HG03108 (cell line): Measurements from ENCODE around the gene INPP5A.

ENCODE experiments used
- ATAC-seq: cut with Tn5 transposase; IDR thresholded peaks from one replicate; pipeline ENCODE4 v1.9.1; 2021; ENCODE audit warnings: moderate library complexity; ENCODE audit not compliant: unreplicated experiment

Gene INPP5A

DNA sequence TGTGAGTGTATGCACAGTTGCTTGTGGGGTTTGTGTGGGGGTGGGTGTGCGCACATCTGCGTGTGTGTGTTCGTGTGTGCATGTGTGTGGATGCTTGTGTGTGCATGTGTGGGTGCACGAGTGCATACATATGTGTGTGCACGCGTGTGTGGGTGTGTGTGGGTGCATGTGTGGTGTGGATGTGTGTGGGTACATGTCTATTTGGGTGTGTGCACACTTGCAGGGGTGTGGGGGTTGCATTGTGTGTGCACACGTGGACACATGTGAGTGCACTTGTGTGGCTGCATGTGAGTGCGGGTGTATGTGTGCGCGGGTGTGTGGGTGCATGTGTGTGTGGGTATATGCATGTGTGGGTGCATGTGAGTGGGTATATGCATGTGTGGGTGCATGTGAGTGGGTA is 174.7 kb downstream of the INPP5A start:
- no peak for ATAC-seq

DNA sequence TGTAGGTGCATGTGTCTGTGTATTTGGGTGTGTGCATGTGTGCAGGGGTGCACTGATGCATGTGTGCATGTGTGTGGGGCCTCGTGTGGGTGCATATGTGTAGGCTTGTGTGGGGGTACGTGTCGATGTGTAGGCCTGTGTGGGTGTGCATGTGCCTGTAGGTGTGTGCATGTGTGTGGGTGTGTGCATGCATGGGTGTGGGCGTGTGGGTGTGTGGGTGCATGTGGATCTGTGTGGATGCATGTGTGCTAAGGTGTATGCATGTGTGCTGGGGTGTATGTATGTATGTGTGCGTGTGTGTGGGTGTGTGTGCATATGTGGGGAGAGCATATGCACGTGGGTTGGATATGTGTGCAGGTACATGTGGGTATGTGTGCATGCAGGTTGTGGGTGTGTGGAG is 175.2 kb downstream of the INPP5A start:
- no peak for ATAC-seq

DNA sequence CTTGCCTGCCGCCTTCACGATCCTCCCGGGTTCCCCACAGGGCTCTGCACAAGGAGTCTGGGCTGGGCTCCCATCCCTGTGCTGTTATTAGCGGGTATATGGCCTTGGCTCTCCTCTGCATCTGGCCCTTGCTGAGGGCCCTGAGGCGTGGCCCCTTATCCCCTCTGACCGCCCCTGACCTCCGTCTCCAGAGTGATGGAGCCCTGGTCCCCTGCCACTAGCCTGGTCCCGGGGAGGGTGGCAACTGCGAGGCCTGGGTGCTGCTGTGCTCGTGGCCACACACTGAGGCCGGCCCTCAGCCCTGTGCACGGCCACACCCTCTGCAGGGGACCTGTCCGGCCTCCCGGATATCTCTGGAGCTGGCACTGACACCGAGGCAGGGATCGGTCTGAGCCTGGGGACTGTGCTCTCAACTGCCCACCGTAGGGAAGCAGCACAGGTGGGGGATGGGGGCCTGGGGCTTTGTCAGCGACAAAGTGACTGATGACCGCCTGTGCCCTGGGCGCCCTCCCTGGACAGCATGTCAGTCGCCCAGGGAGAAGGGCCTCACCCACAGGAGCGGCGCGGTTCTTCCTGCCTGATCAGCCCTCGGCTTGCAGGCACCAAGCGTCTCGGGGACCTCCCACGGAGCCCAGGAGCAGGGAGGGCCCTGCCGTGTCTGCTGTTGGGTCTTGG is 176.0 kb downstream of the INPP5A start:
- no peak for ATAC-seq

DNA sequence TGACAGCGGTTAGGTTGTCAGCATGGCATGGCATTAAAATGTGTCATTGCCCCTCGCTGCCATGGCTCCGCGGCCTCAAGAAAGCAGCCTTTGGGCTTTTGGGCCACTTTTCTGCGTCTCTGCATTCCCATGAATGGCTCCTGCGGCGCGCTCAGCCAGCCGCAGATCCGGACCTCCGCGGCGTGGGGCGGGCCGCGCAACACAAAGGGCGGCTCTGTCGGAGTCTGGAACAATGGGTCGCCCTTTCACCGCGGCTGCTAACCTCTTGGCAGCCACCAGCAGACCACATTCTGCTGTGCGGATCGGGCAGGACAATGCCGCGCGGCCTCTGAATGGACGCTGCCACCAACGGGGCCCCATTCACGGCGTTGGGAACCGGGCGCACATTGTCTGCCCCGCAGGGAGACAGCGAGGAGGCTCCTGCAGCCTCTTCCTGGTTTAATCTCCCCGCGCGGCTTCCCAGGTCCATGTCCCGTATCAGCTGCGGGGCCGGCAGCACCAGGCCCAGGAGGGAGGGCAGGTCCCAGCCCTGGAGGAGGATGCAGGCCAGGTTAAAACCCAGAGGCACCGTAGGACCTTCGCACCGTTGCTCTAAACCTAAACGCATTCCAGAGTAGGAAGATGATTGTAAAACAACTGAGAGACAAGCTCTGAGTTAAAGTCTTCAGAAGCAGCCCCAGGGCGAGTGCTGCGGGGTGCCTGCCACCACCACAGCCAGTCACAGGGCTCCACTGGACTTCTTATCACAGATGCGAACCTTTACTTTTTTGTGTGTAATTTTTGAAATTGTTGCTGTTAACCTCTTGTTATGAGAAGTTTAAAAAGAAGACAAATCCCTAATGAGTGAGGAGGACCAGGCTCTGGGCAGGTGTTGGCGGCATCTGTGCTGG is 176.8 kb downstream of the INPP5A start:
- ATAC-seq, result no peak

DNA sequence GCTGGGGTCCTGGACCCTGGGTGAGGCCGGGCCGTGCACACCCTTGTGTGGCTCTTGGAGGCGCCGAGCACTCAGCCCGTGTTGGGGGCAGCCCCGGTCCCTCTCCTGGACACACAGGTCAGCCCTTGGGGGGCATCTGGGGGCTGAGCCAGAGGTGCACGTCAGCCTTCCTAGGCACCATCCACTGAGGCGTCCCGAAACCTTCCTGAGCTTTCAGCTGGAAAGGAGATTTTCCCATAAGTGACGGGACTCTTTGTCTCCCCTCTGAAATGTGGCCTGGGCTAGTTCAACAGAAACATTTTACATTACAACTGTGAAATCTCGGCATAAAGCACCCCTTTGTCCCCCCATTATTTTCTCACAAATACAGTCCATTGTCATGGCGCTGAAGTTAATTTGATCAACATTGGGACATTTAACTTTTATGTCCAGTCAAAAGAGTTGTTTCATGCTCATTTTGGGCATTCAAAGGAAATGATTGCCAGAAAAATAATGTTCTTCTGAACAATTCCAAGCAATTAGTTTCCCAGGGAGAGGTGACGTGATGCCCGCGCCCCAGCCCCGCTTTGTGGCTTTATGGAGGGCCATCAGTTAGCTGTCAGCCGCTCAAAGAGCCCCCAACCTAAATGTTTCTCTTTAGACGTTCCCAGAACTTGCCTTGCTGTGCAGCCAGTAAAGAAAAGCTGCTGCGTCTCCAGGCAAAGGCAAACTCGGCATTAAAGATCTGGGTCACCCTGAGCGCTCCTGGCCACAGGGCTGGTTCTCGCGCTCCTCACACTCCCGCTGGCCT is 177.6 kb downstream of the INPP5A start:
- no peak for ATAC-seq

DNA sequence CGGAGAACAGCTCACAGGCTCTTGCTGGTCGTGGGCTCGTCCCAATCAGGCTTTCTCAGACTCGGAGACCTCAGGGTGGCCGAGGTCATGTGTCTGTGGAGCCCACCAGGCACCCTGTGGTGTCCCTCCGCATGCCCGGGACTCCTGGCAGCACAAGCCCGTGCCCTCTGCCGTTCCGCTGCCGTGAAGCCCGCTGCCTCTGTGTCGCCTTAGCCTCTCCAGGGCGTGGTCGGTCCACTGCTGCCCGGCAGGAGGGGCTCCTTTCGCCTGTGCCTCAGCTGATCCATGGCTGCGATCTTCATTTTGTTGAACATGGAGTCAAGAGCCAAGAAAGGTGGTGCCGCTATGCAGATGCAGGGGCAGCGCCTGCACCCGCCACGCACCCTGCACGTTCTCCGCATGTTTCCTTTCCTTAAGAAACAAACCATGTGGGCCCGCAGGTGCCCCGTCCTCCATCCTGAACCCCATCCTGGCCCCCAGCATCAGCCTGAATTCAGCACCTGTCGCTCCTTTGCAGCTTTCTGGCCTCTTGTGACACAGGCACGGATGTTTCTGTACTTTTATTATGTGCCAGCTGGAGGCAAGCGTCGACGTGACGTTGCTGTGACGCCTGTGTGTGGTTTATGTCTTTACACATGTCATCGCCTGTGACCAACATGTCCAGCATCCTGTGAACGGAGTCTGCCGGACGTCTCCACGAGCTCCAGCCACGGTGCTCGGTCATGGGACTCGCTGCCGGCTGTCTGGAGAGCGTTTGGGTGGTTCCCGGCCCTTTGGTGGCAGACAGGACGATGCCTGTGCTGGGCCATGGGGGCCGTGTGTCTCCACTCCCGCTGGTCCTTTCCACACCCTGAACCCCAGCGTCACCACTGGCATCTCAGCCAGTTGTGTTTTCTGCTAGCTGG is 178.4 kb downstream of the INPP5A start:
- no peak for ATAC-seq

DNA sequence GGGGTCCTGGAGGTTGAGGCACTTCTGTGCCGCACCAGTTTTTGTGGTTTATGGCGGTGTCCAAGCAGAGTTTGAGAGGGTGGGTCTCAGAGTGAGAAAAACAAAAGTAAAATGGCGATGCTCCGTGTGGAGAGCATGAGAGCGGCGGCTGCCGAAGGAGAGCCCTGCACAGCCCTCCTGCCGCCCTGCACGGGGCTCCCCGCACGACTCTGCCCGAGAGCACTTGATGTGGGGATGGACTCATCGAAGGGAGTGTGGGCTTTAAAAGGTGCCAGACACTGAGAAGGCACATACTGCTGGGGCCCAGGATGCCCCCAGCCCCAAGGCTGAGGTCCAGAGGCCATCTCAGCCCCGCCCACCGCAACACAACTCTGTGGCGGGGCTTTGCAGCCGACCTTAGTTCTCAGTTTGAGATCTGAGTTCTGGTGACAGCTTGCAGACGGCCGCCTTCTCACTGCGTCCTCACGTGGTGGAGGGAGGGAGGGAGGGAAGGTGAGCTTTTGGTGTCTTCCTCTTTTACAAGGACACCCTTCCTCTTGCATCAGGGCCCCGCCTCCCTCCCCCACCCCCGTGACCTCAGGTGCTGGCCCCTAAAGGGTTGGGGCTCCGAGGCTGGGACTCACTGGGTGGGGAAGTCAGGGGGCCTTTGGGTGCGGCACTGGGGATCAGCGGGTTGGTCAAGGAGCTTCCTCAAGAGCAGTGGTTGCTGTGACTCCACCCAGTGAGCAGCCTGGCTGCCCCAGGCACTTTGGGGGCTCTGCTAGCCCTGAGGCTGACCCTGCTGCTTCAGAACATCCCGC is 179.3 kb downstream of the INPP5A start:
- no peak for ATAC-seq

DNA sequence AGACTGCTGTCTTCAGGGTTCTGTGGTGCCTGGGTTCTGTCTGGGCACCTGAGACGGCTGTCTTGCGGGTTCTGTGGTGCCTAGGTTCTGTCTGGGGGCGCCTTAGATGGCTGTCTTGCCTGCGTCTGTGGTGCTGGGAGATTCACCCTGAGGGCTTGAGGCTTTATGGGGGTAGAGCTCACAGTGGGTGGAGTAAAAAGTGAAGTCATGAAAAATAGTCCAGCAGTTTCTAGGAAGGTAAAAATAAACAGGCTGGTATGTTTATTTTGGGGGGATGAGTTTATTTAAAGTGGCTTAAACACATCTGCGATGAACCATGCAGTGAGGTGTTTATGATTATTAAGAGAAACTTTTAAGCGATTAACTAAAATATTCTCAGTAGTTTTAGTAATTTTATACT is 184.1 kb downstream of the INPP5A start:
- no peak for ATAC-seq

DNA sequence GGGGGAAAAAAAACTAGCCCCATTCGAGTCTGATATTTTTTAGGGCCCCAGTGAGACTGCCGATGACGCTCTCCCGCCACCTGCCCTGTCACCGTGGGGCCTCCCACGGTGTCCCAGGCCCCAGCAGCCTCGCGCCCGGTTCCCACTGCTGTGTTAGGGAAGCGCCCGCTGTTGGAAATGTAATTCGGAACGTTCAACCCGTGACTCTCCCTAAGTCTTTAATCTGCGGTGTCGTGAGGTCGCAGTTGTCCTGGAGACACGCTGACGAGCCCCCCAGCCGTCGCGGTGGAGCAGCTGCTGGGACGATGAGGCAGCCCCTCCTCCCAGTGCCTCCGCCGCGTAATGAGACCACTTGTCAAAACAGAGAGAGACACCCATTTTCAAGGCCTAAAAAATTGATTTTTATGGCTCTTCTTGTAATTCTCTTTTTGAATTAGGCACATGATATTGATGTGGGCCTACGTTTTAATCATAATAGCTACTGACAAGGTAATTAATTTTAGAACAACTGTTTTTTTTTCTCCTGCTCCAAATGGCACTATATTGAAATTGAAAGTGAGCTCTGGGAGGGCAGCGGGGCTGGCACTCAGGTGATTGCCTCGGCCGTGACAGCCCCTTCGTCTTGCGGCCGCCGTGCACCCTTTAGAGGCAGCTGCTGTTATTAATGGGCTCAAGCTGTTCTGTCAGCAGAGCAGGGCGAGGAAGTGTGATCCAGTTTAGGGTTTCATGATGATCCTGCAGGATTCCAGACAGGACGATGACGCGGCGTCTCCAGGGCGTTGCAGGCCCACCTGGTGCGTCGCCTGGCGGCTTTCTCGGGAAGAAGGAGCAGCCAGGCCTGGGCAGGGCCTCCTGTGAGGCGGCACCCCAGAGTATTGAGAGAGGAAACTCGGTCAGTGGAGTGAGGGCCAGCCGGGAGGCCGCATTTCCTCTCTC is 185.1 kb downstream of the INPP5A start:
- ATAC-seq, result no peak

DNA sequence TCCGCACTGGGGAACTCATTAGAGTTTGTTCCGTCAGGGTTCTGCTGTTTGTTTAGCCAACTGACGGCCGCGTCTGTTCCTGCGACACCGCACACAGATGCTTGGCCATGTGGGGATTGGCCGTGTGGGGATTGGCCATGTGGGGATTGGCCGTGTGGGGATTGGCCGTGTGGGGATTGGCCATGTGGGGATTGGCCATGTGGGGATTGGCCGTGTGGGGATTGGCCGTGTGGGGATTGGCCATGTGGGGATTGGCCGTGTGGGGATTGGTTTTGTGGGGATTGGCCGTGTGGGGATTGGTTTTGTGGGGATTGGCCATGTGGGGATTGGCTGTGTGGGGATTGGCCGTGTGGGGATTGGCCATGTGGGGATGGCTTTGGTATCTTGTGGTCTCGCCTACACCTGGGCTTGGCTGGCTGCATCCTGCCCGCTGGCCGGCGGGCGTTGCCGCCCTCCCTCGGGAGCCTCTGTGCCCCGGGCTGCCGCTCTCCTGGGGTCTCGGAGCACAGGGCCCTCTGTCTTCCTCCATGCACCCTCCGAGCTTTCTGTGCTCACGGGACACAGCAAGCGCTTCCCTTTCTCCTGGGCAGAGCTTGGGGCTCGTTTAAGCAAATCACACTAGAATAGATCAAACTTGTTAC is 185.9 kb downstream of the INPP5A start:
- no peak for ATAC-seq

DNA sequence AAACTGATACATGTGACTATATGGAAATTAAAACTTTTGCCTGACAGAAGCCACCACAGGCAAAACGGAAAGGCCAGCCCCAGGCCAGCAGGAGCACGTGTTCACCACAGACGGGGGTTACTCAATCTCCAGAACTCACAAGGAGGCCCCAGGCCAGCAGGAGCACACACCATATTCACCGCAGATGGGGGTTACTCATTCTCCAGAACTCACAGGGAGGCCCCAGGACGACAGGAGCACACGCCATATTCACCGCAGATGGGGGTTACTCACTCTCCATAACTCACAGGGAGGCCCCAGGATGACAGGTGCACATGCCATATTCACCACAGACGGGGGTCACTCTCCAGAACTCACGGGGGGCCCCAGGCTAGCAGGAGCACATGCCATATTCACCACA is 186.9 kb downstream of the INPP5A start:
- ATAC-seq, result no peak

DNA sequence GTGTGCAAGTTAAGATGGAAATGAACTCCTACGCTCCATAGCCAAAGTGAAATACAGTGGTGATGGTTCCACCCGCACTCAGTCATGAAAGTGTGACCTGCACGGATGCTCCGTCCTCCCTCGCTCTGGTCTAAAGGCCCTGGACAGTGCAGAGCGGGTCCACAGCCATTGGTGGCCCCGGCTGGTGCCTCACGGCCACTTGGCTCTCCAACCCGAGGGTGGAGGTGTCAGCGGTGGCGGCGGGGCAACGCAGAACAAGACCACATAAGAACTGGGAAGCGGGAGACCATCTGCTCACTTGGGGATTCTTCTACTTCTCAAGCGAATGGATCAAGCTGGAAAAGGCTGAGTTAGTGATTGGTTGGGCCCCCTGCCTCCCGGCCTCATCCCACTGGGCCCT is 187.6 kb downstream of the INPP5A start:
- ATAC-seq, result no peak

DNA sequence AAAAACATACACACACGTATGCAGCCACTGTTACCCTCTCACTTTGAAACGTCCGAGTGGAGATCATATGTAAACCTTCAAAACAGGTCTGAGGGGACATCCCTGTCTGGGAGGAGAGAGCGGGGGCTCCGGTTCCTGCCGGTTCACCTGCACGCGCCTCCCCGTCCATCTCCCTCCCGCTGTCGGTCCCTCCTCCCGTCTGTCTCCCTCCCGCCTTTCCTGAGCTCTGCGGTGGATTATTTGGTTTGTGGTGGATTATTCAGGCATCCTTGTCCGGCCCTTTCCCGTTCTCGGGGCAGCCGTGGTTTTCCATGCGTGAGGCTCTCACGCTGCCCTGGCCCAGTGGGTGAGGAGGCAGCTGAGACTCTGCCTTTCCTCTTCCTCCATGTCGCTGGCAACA is 188.6 kb downstream of the INPP5A start:
- no peak for ATAC-seq

DNA sequence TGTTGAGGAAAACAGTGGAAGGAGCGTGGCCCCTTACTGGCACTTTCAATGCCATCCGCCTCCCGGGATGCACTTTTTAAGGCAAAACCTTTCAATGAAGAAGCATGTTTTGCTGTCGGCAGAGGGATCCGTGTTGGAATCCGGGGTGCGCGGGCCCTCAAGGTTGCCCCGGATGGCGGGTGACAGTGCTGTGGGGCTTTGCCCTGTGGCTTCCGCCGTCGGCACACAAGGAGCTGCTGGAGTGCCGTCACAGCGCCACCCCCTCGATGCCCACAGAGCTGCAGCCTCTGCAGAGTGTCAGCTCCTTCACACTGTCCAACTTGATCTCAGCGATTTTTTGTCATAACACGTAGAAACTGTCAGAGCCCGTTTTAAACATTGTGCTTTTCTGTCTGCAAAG is 189.4 kb downstream of the INPP5A start:
- ATAC-seq, result no peak

DNA sequence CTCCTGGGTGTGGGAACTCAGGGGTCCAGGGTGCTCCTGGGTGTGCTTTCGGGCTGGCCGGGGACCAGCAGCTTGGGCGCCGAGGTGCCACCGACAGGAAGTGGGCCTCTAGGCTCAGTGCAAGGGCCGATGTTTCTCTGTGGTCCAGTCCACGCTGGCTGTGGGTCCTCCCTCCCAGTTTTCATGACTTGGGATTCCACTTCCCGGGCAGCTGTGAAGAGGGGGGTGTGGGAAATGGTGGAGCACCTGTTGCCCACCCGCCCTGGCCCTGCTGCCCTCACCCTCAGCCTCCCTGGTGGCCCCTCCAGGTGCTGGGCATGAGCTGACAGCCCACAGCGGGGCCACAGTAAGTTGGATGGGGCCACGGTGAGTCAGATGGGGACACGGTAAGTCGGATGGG is 189.8 kb downstream of the INPP5A start:
- ATAC-seq, result no peak

DNA sequence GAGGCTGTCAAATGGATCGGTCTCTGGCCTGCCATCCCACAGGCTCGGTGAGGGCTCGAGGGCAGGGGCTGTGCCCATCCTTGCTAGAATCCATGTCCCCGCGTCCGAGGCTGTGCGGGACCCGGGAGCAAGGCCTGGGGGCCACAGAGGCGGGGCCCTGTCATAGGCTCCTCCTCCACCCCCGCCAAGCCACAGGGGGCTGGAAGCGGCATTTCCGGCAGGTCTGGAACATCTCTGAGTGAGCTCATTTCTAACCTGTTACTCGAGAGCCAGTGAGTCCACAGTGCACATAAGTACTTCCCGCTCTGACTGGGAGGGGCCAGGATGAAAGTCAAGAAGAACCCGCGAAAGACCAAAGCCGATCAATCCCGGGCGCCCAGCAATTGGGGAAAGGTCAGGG is 190.7 kb downstream of the INPP5A start:
- ATAC-seq, result no peak

DNA sequence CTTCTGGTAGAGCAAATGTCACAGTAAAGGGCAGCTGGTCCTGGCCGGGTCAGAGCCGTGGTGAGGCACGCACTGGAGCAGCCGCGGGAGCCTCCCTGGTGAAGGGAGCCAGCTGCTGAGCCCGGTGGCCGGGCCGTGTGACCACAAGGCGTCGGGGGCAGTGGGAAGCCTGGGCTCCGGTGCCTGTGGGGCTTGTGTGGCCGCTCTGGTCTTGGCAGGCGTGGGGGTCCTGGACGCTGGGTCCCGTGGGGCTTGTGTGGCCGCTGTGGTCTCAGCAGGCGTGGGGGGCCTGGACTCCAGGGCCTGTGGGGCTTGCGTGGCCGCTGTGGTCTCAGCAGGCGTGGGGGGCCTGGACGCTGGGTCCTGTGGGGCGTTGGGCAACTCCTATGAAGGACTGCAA is 191.2 kb downstream of the INPP5A start:
- no peak for ATAC-seq

DNA sequence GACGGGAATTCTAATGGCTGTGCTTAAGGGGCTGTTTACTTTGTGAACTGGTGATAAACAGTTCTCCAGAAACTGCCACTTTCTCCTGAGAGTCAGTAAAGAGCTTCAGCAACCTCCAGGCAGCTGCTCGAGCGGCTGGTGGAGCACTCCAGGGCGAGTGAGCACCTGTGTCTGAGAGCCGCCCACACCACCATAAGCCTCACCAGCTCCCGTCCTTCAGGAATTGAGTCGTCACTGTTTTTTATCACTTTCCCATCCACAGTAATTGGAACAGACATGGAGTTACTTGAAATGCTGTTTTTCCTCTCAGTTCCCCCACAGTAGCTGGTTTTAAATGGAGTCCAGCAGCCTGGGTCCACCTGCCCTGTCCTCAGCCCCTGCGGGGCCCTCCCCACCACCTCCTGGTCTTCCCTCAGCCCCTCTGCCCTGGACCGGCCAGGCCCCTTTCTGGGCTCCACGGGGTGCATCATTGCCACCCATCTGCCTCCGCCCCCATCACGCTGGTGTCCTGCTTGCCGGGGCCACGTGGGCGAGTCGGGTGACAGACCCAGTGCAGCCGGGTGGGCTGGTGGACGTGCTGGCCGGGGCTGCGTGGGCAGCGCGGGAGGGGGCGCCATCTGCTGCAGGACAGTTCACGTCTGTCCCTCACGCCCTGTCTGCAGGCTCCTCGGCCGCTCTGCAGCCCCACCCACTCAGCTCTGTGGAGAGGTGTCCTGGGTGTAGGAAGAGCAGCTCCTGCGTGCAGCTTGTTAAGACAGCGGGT is 192.4 kb downstream of the INPP5A start:
- no peak for ATAC-seq
